K562 (cell line): Measurements from ENCODE around the gene DOCK6. TPM values are rescaled to one million over a fixed set of nuclear protein-coding genes. Genes with fewer than 3 reads are reported as not detected.

Experiments used
- BRF2 ChIP-seq: IDR thresholded peaks from 3 replicates; pipeline ENCODE4 v1.6.1; 2011; ENCODE audit warnings: borderline replicate concordance, mild to moderate bottlenecking; ENCODE audit not compliant: insufficient read length, insufficient read depth
- DACH1 ChIP-seq: fragments of 450-650 bp; IDR thresholded peaks from 2 replicates; pipeline ENCODE4 v1.6.1; 2018; ENCODE audit not compliant: partially characterized antibody
- EHMT2 ChIP-seq: fragments of 450-650 bp; IDR thresholded peaks from 2 replicates; pipeline ENCODE4 v1.6.1; 2018; ENCODE audit warnings: antibody characterized with exemption
- FOXA3 ChIP-seq, 2 experiments: fragments of 450-650 bp in 1 of 2; sonication (generic) in 1 of 2; formaldehyde crosslinking; IDR thresholded peaks in 1 of 2; conservative IDR thresholded peaks in 1 of 2; 2 replicates each; pipeline versions ENCODE4 v1.4.0 to v1.8.0; 2020 to 2022; ENCODE audit warnings: mild to moderate bottlenecking in 2 of 2, missing genetic modification reagents in 1 of 2
- GABPB2 ChIP-seq: fragments of 250-450 bp; sonication (Bioruptor Pico); conservative IDR thresholded peaks from 2 replicates; pipeline ENCODE4 v1.5.1; 2021; ENCODE audit warnings: mild to moderate bottlenecking
- NFATC3 ChIP-seq: fragments of 450-650 bp; IDR thresholded peaks from 2 replicates; pipeline ENCODE4 v1.6.1; 2017; ENCODE audit warnings: mild to moderate bottlenecking
- ZNF407 ChIP-seq: fragments of 450-650 bp; IDR thresholded peaks from 2 replicates; pipeline ENCODE4 v1.6.1; 2016; ENCODE audit warnings: low read depth
- ZNF408 ChIP-seq: fragments of 250-450 bp; sonication (Bioruptor Pico); IDR thresholded peaks from 2 replicates; pipeline ENCODE4 v1.4.0; 2020; ENCODE audit warnings: low read depth, mild to moderate bottlenecking, moderate library complexity
- ZNF586 ChIP-seq: fragments of 450-650 bp; formaldehyde crosslinking; conservative IDR thresholded peaks from 2 replicates; pipeline ENCODE4 v1.4.0; 2020; ENCODE audit warnings: mild to moderate bottlenecking, moderate library complexity
- polyA plus RNA-seq, 8 experiments: library from polyadenylated mRNA; depleted of rRNA in 4 of 8; stranded (reverse) in 5 of 8; unstranded in 3 of 8; fragments of >200 nt; fragmentation: Nextera tagmentation in 2 of 8; fragmentation: Illumina TruSeq in 1 of 8; extraction: Ambion mirVana in 2 of 8; extraction: Trizol in 1 of 8; gene quantifications; 2 replicates each; pipeline versions ENCODE4 v1.2.1 to v1.2.3, GENCODE V29; 2011 to 2014; ENCODE audit warnings: inconsistent platforms in 1 of 8, missing spikeins in 1 of 8
- total RNA-seq, 7 experiments: library from RNA; depleted of rRNA in 6 of 7; stranded (reverse); fragments of >200 nt in 6 of 7; fragmentation: Illumina TruSeq in 2 of 7; extraction: Trizol in 2 of 7; gene quantifications; 2 replicates each; pipeline versions ENCODE4 v1.2.1 to v1.2.3, GENCODE V29; 2011 to 2021; ENCODE audit warnings: low replicate concordance in 1 of 7
- TF ChIP-seq, protein P1 (sequence below): sonication (generic); formaldehyde crosslinking; IDR thresholded peaks from 2 replicates; pipeline ENCODE4 v1.8.0; 2023; ENCODE audit warnings: mild to moderate bottlenecking, missing genetic modification reagents
- TF ChIP-seq, protein P2 (sequence below), 2 experiments: IDR thresholded peaks in 1 of 2; conservative IDR thresholded peaks in 1 of 2; 2 replicates each; pipeline ENCODE4 v1.6.1; 2016; ENCODE audit warnings: low read depth in 2 of 2, mild to moderate bottlenecking in 1 of 2, missing compliant biosample characterization in 1 of 2, missing genetic modification characterization in 1 of 2, moderate library complexity in 1 of 2

DOCK6 gene
- total and polyA plus RNA-seq, 9 of the 15 experiments (the other 6 are each of a cell fraction or from before 2014, with no cell fraction given) = 0.35 to 19.3 (median 3.8) TPM

- TF ChIP-seq ZNF407 = no peak
- 0 out of 2 replicates have a peak, but pooled peaks have one; percentile 46 for TF ChIP-seq EHMT2
- TF ChIP-seq ZNF586 (CRISPR knock-in tag) = no peak
- no peak for TF ChIP-seq ZNF408 (CRISPR knock-in tag)
- no peak for TF ChIP-seq FOXA3 (CRISPR knock-in tag; conservative IDR thresholded peaks at IDR 0.05 in 1 of 2, IDR thresholded peaks at IDR 0.05 in 1 of 2)
- TF ChIP-seq, protein P1, sequence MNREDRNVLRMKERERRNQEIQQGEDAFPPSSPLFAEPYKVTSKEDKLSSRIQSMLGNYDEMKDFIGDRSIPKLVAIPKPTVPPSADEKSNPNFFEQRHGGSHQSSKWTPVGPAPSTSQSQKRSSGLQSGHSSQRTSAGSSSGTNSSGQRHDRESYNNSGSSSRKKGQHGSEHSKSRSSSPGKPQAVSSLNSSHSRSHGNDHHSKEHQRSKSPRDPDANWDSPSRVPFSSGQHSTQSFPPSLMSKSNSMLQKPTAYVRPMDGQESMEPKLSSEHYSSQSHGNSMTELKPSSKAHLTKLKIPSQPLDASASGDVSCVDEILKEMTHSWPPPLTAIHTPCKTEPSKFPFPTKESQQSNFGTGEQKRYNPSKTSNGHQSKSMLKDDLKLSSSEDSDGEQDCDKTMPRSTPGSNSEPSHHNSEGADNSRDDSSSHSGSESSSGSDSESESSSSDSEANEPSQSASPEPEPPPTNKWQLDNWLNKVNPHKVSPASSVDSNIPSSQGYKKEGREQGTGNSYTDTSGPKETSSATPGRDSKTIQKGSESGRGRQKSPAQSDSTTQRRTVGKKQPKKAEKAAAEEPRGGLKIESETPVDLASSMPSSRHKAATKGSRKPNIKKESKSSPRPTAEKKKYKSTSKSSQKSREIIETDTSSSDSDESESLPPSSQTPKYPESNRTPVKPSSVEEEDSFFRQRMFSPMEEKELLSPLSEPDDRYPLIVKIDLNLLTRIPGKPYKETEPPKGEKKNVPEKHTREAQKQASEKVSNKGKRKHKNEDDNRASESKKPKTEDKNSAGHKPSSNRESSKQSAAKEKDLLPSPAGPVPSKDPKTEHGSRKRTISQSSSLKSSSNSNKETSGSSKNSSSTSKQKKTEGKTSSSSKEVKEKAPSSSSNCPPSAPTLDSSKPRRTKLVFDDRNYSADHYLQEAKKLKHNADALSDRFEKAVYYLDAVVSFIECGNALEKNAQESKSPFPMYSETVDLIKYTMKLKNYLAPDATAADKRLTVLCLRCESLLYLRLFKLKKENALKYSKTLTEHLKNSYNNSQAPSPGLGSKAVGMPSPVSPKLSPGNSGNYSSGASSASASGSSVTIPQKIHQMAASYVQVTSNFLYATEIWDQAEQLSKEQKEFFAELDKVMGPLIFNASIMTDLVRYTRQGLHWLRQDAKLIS (CRISPR knock-in tag) = no peak
- no peak for TF ChIP-seq GABPB2 (CRISPR knock-in tag)
- TF ChIP-seq NFATC3 = no peak
- TF ChIP-seq DACH1 = peak; percentile 26
- TF ChIP-seq BRF2 = no peak
- TF ChIP-seq, protein P2, sequence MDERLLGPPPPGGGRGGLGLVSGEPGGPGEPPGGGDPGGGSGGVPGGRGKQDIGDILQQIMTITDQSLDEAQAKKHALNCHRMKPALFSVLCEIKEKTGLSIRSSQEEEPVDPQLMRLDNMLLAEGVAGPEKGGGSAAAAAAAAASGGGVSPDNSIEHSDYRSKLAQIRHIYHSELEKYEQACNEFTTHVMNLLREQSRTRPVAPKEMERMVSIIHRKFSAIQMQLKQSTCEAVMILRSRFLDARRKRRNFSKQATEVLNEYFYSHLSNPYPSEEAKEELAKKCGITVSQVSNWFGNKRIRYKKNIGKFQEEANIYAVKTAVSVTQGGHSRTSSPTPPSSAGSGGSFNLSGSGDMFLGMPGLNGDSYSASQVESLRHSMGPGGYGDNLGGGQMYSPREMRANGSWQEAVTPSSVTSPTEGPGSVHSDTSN (CRISPR knock-in tag; IDR thresholded peaks at IDR 0.05; ENCODE audit: low read depth) = no peak
- TF ChIP-seq, protein P2 (tag; conservative IDR thresholded peaks at IDR 0.05; ENCODE audit: low read depth) = 0 out of 2 replicates have a peak, but pooled peaks have one; percentile 18
Measured at GRCh38 chr19:11181488-11181887, 80.8 kb downstream of the DOCK6 start (continued).
